WERI-Rb-1 (cell line): ENCODE data around the gene RAD51B.

ENCODE experiments used
- DNase-seq: peaks from one replicate; pipeline ENCODE4 v3.0.0-alpha.2; 2020
- H3K27ac ChIP-seq: fragments of 250-450 bp; sonication (Bioruptor Pico); 2 replicates; pipeline ENCODE4 v1.5.1; 2020; ENCODE audit warnings: mild to moderate bottlenecking, moderate library complexity
- H3K27me3 ChIP-seq: fragments of 250-450 bp; sonication (Bioruptor Pico); 2 replicates; pipeline ENCODE4 v1.5.1; 2021; ENCODE audit warnings: mild to moderate bottlenecking, low read depth, moderate library complexity; ENCODE audit not compliant: insufficient read depth, severe bottlenecking
- H3K36me3 ChIP-seq: fragments of 250-450 bp; sonication (Bioruptor Pico); 2 replicates; pipeline ENCODE4 v1.5.1; 2020; ENCODE audit warnings: mild to moderate bottlenecking, moderate library complexity
- H3K4me3 ChIP-seq: 2 replicates; pipeline ENCODE4 v1.5.1; 2011; ENCODE audit warnings: low read depth, mild to moderate bottlenecking, control low read depth, low read length
- H3K9me3 ChIP-seq: fragments of 250-450 bp; sonication (Bioruptor Pico); 2 replicates; pipeline ENCODE4 v1.5.1; 2021; ENCODE audit warnings: mild to moderate bottlenecking, moderate library complexity; ENCODE audit not compliant: severe bottlenecking
- CTCF ChIP-seq: IDR thresholded peaks from 2 replicates; pipeline ENCODE4 v1.5.1; 2011; ENCODE audit warnings: low read depth, mild to moderate bottlenecking, control low read depth, inconsistent platforms, low read length

RAD51B gene

GRCh38 chr14:68168460-68169109, 349.0 kb downstream of the RAD51B start:
- Histone ChIP-seq H3K9me3 (no peaks in the 10 kb centered on the region), H3K27ac (no peak overlapping the region), H3K27me3 (no peaks in the 10 kb centered on the region), H3K36me3 (no peaks in the 10 kb centered on the region), H3K4me3 (no peak overlapping the region)
- no peak for DNase-seq
- TF ChIP-seq CTCF, result no peak

- no peak for TF ChIP-seq CTCF
- DNase-seq, result no peak
- Histone ChIP-seq H3K4me3 (no peak overlapping the region), H3K36me3 (no peaks in the 10 kb centered on the region), H3K27ac (no peak overlapping the region), H3K9me3 (no peaks in the 10 kb centered on the region), H3K27me3 (no peaks in the 10 kb centered on the region)
Measured at GRCh38 chr14:68172216-68172615, 352.6 kb downstream of the RAD51B start.

- H3K36me3 ChIP-seq, result no peaks in the 10 kb centered on the region
- H3K27me3 ChIP-seq, result no peaks in the 10 kb centered on the region
- DNase-seq, result no peak
- TF ChIP-seq CTCF, result no peak
- H3K27ac ChIP-seq, result no peak overlapping the region
- no peak overlapping the region for H3K4me3 ChIP-seq
- no peaks in the 10 kb centered on the region for H3K9me3 ChIP-seq
Measured at GRCh38 chr14:68172627-68173026, 353.0 kb downstream of the RAD51B start.

GRCh38 chr14:68173227-68173972, 353.8 kb downstream of the RAD51B start:
- H3K36me3 ChIP-seq, result no peaks in the 10 kb centered on the region
- H3K9me3 ChIP-seq, result no peaks in the 10 kb centered on the region
- no peak overlapping the region for H3K4me3 ChIP-seq
- TF ChIP-seq CTCF, result no peak
- DNase-seq, result no peak
- no peaks in the 10 kb centered on the region for H3K27me3 ChIP-seq
- no peak overlapping the region for H3K27ac ChIP-seq

- no peak overlapping the region for H3K27ac ChIP-seq
- no peaks in the 10 kb centered on the region for H3K36me3 ChIP-seq
- no peaks in the 10 kb centered on the region for H3K27me3 ChIP-seq
- no peak for TF ChIP-seq CTCF
- no peak for DNase-seq
- H3K4me3 ChIP-seq, result no peak overlapping the region
- H3K9me3 ChIP-seq, result no peaks in the 10 kb centered on the region
Measured at GRCh38 chr14:68174446-68174845, 354.9 kb downstream of the RAD51B start.

DNA sequence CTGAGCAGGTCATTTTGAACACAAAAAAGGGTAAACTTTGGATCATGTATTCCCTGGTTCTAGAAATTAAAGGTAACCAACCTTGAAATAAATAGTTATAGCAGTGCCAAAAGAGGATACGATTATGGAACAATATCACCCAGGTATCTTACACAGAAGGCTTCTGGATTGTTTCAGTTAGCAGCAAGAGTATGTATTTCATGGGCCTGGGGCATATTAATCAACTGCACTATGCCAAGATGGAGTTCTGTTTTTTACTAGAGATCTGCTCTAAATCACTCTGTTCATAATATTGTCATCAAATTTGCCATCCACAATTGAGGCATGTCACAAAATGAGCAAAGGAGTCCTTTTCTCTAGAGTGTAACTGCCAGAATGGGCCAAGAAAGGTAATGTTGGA, 357.1 kb downstream of the RAD51B start:
- Histone ChIP-seq H3K36me3 (no peaks in the 10 kb centered on the region), H3K9me3 (no peaks in the 10 kb centered on the region), H3K27me3 (no peaks in the 10 kb centered on the region), H3K4me3 (no peak overlapping the region), H3K27ac (no peak overlapping the region)
- DNase-seq, result no peak
- TF ChIP-seq CTCF, result no peak
